H1 (cell line): ENCODE data around the gene KCNIP3. TPM values are rescaled to one million over a fixed set of nuclear protein-coding genes. Genes with fewer than 3 reads are reported as not detected.

Experiments
- CTCF ChIA-PET: fragments of 300-600 bp; sonication (Branson Sonifier 250); formaldehyde crosslinking; loops from one replicate; lab custom pipeline; 2021; ENCODE audit not compliant: partially characterized antibody; lab: Charles Lee
- POLR2A ChIA-PET: fragments of 300-600 bp; sonication (Branson Sonifier 250); formaldehyde crosslinking; loops from one replicate; lab custom pipeline; 2021; ENCODE audit warnings: inconsistent platforms; ENCODE audit not compliant: partially characterized antibody; lab: Charles Lee
- DNase-seq, 2 experiments: peaks; one replicate each; pipeline versions ENCODE4 v3.0.0 to v3.0.0-alpha.2; 2010 to 2022; ENCODE audit warnings: low spot score in 2 of 2, low read depth in 1 of 2, mixed read lengths in 1 of 2
- FAIRE-seq: peaks from 2 replicates; lab custom pipeline; 2011; peaks lifted over from hg19 to GRCh38; lab: Jason Lieb, UNC
- H2AFZ ChIP-seq: 2 replicates; pipeline ENCODE4 v1.8.1; 2012; ENCODE audit warnings: low read length, inconsistent platforms
- H2AK5ac ChIP-seq: 2 replicates; pipeline ENCODE4 v1.6.1; 2013; ENCODE audit warnings: low read depth, low read length
- H2BK120ac ChIP-seq: replicated peaks from 2 replicates; pipeline ENCODE3; 2013; ENCODE audit warnings: low read depth, low read length, inconsistent platforms
- H2BK12ac ChIP-seq: 2 replicates; pipeline ENCODE4 v1.6.1; 2013; ENCODE audit warnings: low read depth, low read length
- H2BK15ac ChIP-seq: 2 replicates; pipeline ENCODE4 v1.6.1; 2013; ENCODE audit warnings: low read length
- H2BK20ac ChIP-seq: 2 replicates; pipeline ENCODE4 v1.6.1; 2013; ENCODE audit warnings: low read length
- H2BK5ac ChIP-seq: 2 replicates; pipeline ENCODE4 v1.6.1; 2013; ENCODE audit warnings: low read depth, low read length
- H3K14ac ChIP-seq: 2 replicates; pipeline ENCODE4 v1.6.1; 2013; ENCODE audit warnings: inconsistent platforms; ENCODE audit not compliant: insufficient read length
- H3K18ac ChIP-seq: 2 replicates; pipeline ENCODE4 v1.6.1; 2013; ENCODE audit warnings: low read length; ENCODE audit errors: extremely low read depth
- H3K23ac ChIP-seq: 2 replicates; pipeline ENCODE4 v1.6.1; 2013; ENCODE audit warnings: inconsistent platforms; ENCODE audit not compliant: insufficient read length
- H3K23me2 ChIP-seq: 2 replicates; pipeline ENCODE4 v1.6.1; 2013; ENCODE audit warnings: low read depth, low read length
- H3K27ac ChIP-seq: 2 replicates; pipeline ENCODE4 v1.6.1; 2011; ENCODE audit warnings: low read depth, low read length, inconsistent platforms
- H3K27me3 ChIP-seq, 4 experiments: replicated peaks in 1 of 4; 1 replicate in 1 of 4; 2 replicates in 3 of 4; pipeline versions ENCODE4 v1.6.1 to v1.8.1; 2011 to 2013; ENCODE audit warnings: low read length in 3 of 4, mild to moderate bottlenecking in 3 of 4, inconsistent platforms in 2 of 4, mixed read lengths in 2 of 4, moderate library complexity in 1 of 4; ENCODE audit not compliant: control insufficient read depth in 3 of 4, insufficient read depth in 3 of 4; ENCODE audit errors: extremely low read depth in 1 of 4
- H3K36me3 ChIP-seq, 4 experiments: 2 replicates each; pipeline versions ENCODE4 v1.6.1 to v1.8.1; 2011 to 2013; ENCODE audit warnings: mild to moderate bottlenecking in 4 of 4, low read length in 3 of 4, moderate library complexity in 2 of 4, control low read depth in 1 of 4, inconsistent platforms in 1 of 4; ENCODE audit not compliant: insufficient read depth in 4 of 4, control insufficient read depth in 2 of 4
- H3K4ac ChIP-seq: replicated peaks from 2 replicates; pipeline ENCODE3; 2013; ENCODE audit warnings: low read length, low read depth, mixed read lengths, inconsistent platforms; ENCODE audit not compliant: insufficient read length
- H3K4me1 ChIP-seq, 4 experiments: replicated peaks in 1 of 4; 1 replicate in 1 of 4; 2 replicates in 3 of 4; pipeline versions ENCODE4 v1.6.1 to v1.8.1; 2011 to 2013; ENCODE audit warnings: low read length in 3 of 4, inconsistent platforms in 2 of 4, mixed read lengths in 1 of 4; ENCODE audit not compliant: insufficient read depth in 4 of 4, control insufficient read depth in 3 of 4
- H3K4me2 ChIP-seq, 2 experiments: 2 replicates each; pipeline versions ENCODE4 v1.6.1 to v1.8.1; 2011 to 2013; ENCODE audit warnings: low read depth in 2 of 2, low read length in 2 of 2, control low read depth in 1 of 2, inconsistent platforms in 1 of 2, mild to moderate bottlenecking in 1 of 2; ENCODE audit not compliant: insufficient read depth in 1 of 2
- H3K4me3 ChIP-seq, 4 experiments: fragments of 200-600, 300-600 bp in 1 of 4; sonication (generic), shearing (Covaris generic), sonication (Bioruptor Twin) in 1 of 4; 2 replicates each; pipeline versions ENCODE4 v1.5.1 to v1.8.1; 2011 to 2016; ENCODE audit warnings: low read length in 4 of 4, low read depth in 3 of 4, control low read depth in 2 of 4, inconsistent platforms in 2 of 4, mild to moderate bottlenecking in 2 of 4, mixed read lengths in 1 of 4, moderate library complexity in 1 of 4; ENCODE audit not compliant: insufficient read depth in 2 of 4; ENCODE audit errors: extremely low read depth in 1 of 4
- H3K56ac ChIP-seq: replicated peaks from 2 replicates; pipeline ENCODE3; 2013; ENCODE audit warnings: low read depth, mild to moderate bottlenecking, mixed read lengths, low read length, inconsistent platforms; ENCODE audit not compliant: insufficient read length
- H3K79me1 ChIP-seq: 2 replicates; pipeline ENCODE4 v1.6.1; 2013; ENCODE audit warnings: low read depth, low read length, control low read depth
- H3K79me2 ChIP-seq, 2 experiments: 2 replicates each; pipeline versions ENCODE4 v1.6.1 to v1.8.1; 2012 to 2013; ENCODE audit warnings: low read length in 2 of 2, mild to moderate bottlenecking in 2 of 2, inconsistent platforms in 1 of 2; ENCODE audit not compliant: insufficient read depth in 2 of 2, control insufficient read depth in 1 of 2
- H3K9ac ChIP-seq, 4 experiments: replicated peaks in 1 of 4; 1 replicate in 1 of 4; 2 replicates in 3 of 4; pipeline versions ENCODE4 v1.6.1 to v1.8.1; 2011 to 2013; ENCODE audit warnings: low read depth in 3 of 4, low read length in 3 of 4, control low read depth in 2 of 4, mild to moderate bottlenecking in 2 of 4, moderate library complexity in 2 of 4, inconsistent platforms in 1 of 4; ENCODE audit errors: extremely low read depth in 1 of 4
- H3K9me3 ChIP-seq, 2 experiments: 2 replicates each; pipeline versions ENCODE4 v1.6.1 to v1.8.1; 2012 to 2013; ENCODE audit warnings: mild to moderate bottlenecking in 2 of 2, moderate library complexity in 2 of 2, control low read depth in 1 of 2, inconsistent platforms in 1 of 2, low read depth in 1 of 2, low read length in 1 of 2, mixed read lengths in 1 of 2; ENCODE audit not compliant: insufficient read depth in 2 of 2
- H4K20me1 ChIP-seq, 2 experiments: replicated peaks in 1 of 2; 2 replicates each; pipeline versions ENCODE3 to v1.8.1; 2011 to 2013; ENCODE audit warnings: inconsistent platforms in 2 of 2, low read length in 2 of 2, mild to moderate bottlenecking in 1 of 2; ENCODE audit not compliant: insufficient read depth in 2 of 2, control insufficient read depth in 1 of 2
- H4K5ac ChIP-seq: 2 replicates; pipeline ENCODE4 v1.6.1; 2013; ENCODE audit warnings: low read length, low read depth, mixed read lengths, inconsistent platforms; ENCODE audit not compliant: insufficient read length
- H4K8ac ChIP-seq: 2 replicates; pipeline ENCODE4 v1.8.0; 2013; ENCODE audit warnings: mild to moderate bottlenecking, moderate library complexity, low read length, inconsistent platforms; ENCODE audit not compliant: insufficient read depth; ENCODE audit errors: extremely low read depth
- H4K91ac ChIP-seq: replicated peaks from 2 replicates; pipeline ENCODE3; 2013; ENCODE audit warnings: low read length, mixed read lengths, inconsistent platforms; ENCODE audit not compliant: insufficient read length
- BRCA1 ChIP-seq: IDR thresholded peaks from 2 replicates; pipeline ENCODE4 v1.6.1; 2012; ENCODE audit warnings: low read depth, low read length, improper control_type of control experiment
- CBX5 ChIP-seq: fragments of 300-800, 300-1000 bp; sonication (generic); IDR thresholded peaks from 2 replicates; pipeline ENCODE4 v1.7.1; 2016; ENCODE audit warnings: antibody characterized with exemption, low read length, low read depth
- CBX8 ChIP-seq: fragments of 300-800, 300-1000 bp; sonication (generic); IDR thresholded peaks from 2 replicates; pipeline ENCODE4 v1.7.1; 2016; ENCODE audit warnings: low read depth, low read length, borderline replicate concordance
- EGR1 ChIP-seq: IDR thresholded peaks from 2 replicates; pipeline ENCODE4 v1.6.1; 2011; ENCODE audit warnings: low read depth, low read length, borderline replicate concordance
- NRF1 ChIP-seq: IDR thresholded peaks from 2 replicates; pipeline ENCODE4 v1.6.1; 2011; ENCODE audit warnings: mild to moderate bottlenecking, low read depth, low read length, improper control_type of control experiment
- RNF2 ChIP-seq: fragments of 200-900, 300-1000 bp; sonication (generic); IDR thresholded peaks from 2 replicates; pipeline ENCODE4 v1.7.1; 2016; ENCODE audit warnings: borderline replicate concordance, low read depth, mild to moderate bottlenecking, antibody characterized with exemption, low read length; ENCODE audit not compliant: poor library complexity, severe bottlenecking; ENCODE audit errors: missing control alignments
- RXRA ChIP-seq: IDR thresholded peaks from 2 replicates; pipeline ENCODE4 v1.6.1; 2011; ENCODE audit warnings: low read depth, mild to moderate bottlenecking, low read length, moderate library complexity; ENCODE audit not compliant: insufficient read depth
- SP4 ChIP-seq: IDR thresholded peaks from 2 replicates; pipeline ENCODE4 v1.6.1; 2012; ENCODE audit warnings: low read length, inconsistent platforms
- TBP ChIP-seq: IDR thresholded peaks from 2 replicates; pipeline ENCODE4 v1.6.1; 2011; ENCODE audit warnings: low read depth, low read length, improper control_type of control experiment
- TEAD4 ChIP-seq: IDR thresholded peaks from 2 replicates; pipeline ENCODE4 v1.6.1; 2012; ENCODE audit warnings: low read depth, low read length, inconsistent platforms, mixed read lengths
- WGBS, 2 experiments: shearing (Covaris generic) in 1 of 2; methylation state at CpG; one replicate each; pipeline versions ENCODE4 v1.1.6 to v1.1.7; 2013 to 2015; ENCODE audit warnings: low lambda C conversion rate in 2 of 2, mixed read lengths in 2 of 2, inconsistent platforms in 1 of 2, low coverage in 1 of 2, missing lambda C conversion rate in 1 of 2; ENCODE audit not compliant: insufficient replicate concordance in 2 of 2, insufficient coverage in 1 of 2, insufficient read length in 1 of 2; ENCODE audit errors: extremely low coverage in 1 of 2, missing lambda C conversion rate in 1 of 2; 5-methylcytosine and 5-hydroxymethylcytosine counted together
- polyA plus RNA-seq, 7 experiments: library from polyadenylated mRNA; depleted of rRNA in 3 of 7; stranded (reverse) in 5 of 7; unstranded in 2 of 7; fragments of >200 nt in 5 of 7; fragments of 200-250 nt in 2 of 7; gene quantifications; 1 replicate in 5 of 7; 2 replicates in 1 of 7; 4 replicates in 1 of 7; pipeline versions ENCODE4 v1.2.1 to v1.2.3, GENCODE V29; 2011 to 2013; ENCODE audit warnings: missing spikeins in 2 of 7, mixed read lengths in 2 of 7
- total RNA-seq: library from RNA; stranded (reverse); fragmentation: NEBNext Ultra II Directional; extraction: Animal tissue kit (Norgen Biotek cat#: 25700); gene quantifications from 2 replicates; pipeline ENCODE4 v1.2.1, GENCODE V29; 2021
- TF ChIP-seq, protein P1 (sequence below), 3 experiments: IDR thresholded peaks; 1 replicate in 2 of 3; 2 replicates in 1 of 3; pipeline versions ENCODE4 v1.5.1 to v1.6.1; 2011; ENCODE audit warnings: low read length in 3 of 3, mild to moderate bottlenecking in 3 of 3, inconsistent platforms in 2 of 3, low read depth in 1 of 3, moderate library complexity in 1 of 3; ENCODE audit not compliant: insufficient read depth in 1 of 3; ENCODE audit errors: control extremely low read depth in 1 of 3

The KCNIP3 gene
- total and polyA plus RNA-seq, 2 of the 8 experiments (the other 6 are each of a cell fraction or from before 2014, with no cell fraction given): 0.33 to 1.9 TPM

DNA sequence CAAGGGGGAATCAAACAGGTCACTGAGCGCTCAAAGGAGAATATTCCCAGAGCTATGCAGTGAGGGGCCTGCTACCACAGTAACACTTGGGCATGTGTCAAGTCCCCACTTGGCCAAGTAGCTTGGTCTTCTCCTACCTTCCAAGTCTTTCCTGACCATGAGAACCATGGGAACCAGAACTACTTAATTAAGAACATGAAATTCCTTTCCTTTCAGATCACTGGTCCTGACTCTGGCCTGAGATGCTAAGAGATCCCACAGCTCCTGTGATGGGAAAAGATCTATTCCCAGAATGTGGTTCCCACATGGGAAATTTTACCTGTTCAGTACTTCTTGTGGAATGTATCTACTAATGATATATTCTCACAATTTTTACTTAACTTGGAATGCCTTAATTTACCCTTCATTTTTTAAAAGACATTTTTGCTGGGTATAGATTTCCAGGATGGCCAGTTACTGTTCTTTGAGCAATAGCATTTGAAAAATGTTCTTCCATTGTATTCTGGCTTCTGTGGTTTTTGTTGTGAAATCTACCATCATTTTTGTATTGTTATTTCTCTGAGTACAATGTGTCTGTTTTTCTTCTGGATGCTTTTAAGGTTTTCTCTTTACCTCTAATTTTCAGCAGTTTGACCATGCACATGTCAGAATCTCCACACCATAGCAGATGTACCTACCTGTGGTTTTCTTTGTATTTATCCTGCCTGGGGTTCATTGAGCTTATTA is 37.9 kb downstream of the KCNIP3 start:
- Histone ChIP-seq H3K79me2 (no peaks in the 10 kb centered on the region), H2BK5ac (no peak overlapping the region)
- no peak for FAIRE-seq
- no peak for TF ChIP-seq NRF1
- TF ChIP-seq RNF2: no peak
- TF ChIP-seq RXRA: no peak
- TF ChIP-seq EGR1: no peak
- no peak for TF ChIP-seq CBX8
- TF ChIP-seq TBP: no peak
- TF ChIP-seq, protein P1, sequence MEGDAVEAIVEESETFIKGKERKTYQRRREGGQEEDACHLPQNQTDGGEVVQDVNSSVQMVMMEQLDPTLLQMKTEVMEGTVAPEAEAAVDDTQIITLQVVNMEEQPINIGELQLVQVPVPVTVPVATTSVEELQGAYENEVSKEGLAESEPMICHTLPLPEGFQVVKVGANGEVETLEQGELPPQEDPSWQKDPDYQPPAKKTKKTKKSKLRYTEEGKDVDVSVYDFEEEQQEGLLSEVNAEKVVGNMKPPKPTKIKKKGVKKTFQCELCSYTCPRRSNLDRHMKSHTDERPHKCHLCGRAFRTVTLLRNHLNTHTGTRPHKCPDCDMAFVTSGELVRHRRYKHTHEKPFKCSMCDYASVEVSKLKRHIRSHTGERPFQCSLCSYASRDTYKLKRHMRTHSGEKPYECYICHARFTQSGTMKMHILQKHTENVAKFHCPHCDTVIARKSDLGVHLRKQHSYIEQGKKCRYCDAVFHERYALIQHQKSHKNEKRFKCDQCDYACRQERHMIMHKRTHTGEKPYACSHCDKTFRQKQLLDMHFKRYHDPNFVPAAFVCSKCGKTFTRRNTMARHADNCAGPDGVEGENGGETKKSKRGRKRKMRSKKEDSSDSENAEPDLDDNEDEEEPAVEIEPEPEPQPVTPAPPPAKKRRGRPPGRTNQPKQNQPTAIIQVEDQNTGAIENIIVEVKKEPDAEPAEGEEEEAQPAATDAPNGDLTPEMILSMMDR (IDR thresholded peaks at IDR 0.05; ENCODE audit: control extremely low read depth in 1 of 3, insufficient read depth in 1 of 3, low read depth in 1 of 3, low read length in 3 of 3): no peak
- TF ChIP-seq SP4: no peak
- TF ChIP-seq CBX5: no peak
- TF ChIP-seq BRCA1: no peak
- TF ChIP-seq TEAD4: no peak

More for the DNA sequence above, 37.9 kb downstream of the KCNIP3 start:
- Histone ChIP-seq H2AK5ac (no peak overlapping the region), H4K5ac (no peak overlapping the region), H3K18ac (no peak overlapping the region), H2BK20ac (no peak overlapping the region), H3K9me3 (peaks cover 75 to 93% of the 10 kb centered on the region in 2 experiments), H4K8ac (no peak overlapping the region), H3K27ac (no peak overlapping the region), H3K23me2 (no peaks in the 10 kb centered on the region), H3K9ac (no peak overlapping the region), H2AFZ (no peak overlapping the region), H3K14ac (no peak overlapping the region), H3K4ac (no peak overlapping the region), H4K91ac (no peak overlapping the region), H3K4me3 (no peak overlapping the region), H3K4me2 (no peak overlapping the region), H2BK120ac (no peak overlapping the region), H3K36me3 (no peaks in the 10 kb centered on the region; a peak in 1 of 8 replicates), H3K4me1 (no peaks in the 10 kb centered on the region), H2BK15ac (no peak overlapping the region), H3K27me3 (no peaks in the 10 kb centered on the region), H3K56ac (no peak overlapping the region), H4K20me1 (no peaks in the 10 kb centered on the region), H3K23ac (no peak overlapping the region), H2BK12ac (no peak overlapping the region), H3K79me1 (no peaks in the 10 kb centered on the region)
- no peak for DNase-seq
- POLR2A ChIA-PET: no interaction called here
- CTCF ChIA-PET: no interaction called here
- WGBS, 2 experiments: 60% methylated on average over 1 of the region's 1 CpG; no CpG with 5 or more reads in 1 of the 2 experiments
